K562 (cell line): ENCODE measurements around the gene SLC7A1. TPM values are rescaled to one million over a fixed set of nuclear protein-coding genes. Genes with fewer than 3 reads are reported as not detected.

ENCODE experiments used
- ATAC-seq: fragments of 200-7000 bp; cut with Tn5 transposase; 3 replicates; pipeline ENCODE4 v1.9.1; 2020; ENCODE audit warnings: moderate library complexity
- BruUV-seq: library from RNA; stranded (reverse); fragments of 400-500 nt; replicated peaks from 2 replicates; lab custom pipeline; 2021; lab: Mats Ljungman, UMichigan
- CTCF ChIA-PET: fragments of 300-600 bp; formaldehyde crosslinking; extraction: SDS; loops from one replicate; lab custom pipeline; 2021; ENCODE audit warnings: low intra/inter-chr PET ratio; lab: Yijun Ruan, JAX
- POLR2A ChIA-PET: fragments of 300-600, 350-650 bp; sonication (Branson Sonifier 250); formaldehyde crosslinking; extraction: SDS; loops from one replicate; lab custom pipeline; 2021; ENCODE audit warnings: antibody characterized with exemption, inconsistent platforms; lab: Yijun Ruan, JAX
- DNase-seq, 4 experiments: peaks; one replicate each; pipeline versions ENCODE4 v3.0.0 to v3.0.0-alpha.2; 2011 to 2018; ENCODE audit warnings: low spot score in 3 of 4, mixed read lengths in 3 of 4; ENCODE audit errors: extremely low read depth in 1 of 4
- FAIRE-seq: peaks from 2 replicates; lab custom pipeline; 2011; peaks lifted over from hg19 to GRCh38; lab: Jason Lieb, UNC
- H2AFZ ChIP-seq: 2 replicates; pipeline ENCODE4 v1.6.0; 2011; ENCODE audit warnings: low read depth, low read length, control low read depth, inconsistent platforms
- H3K27ac ChIP-seq: fragments of 200-600 bp; 3 replicates; pipeline ENCODE4 v1.8.0; 2011; ENCODE audit warnings: low read depth, mild to moderate bottlenecking, control low read depth, inconsistent platforms, low read length, moderate library complexity, mixed read lengths; ENCODE audit errors: extremely low read depth
- H3K27me3 ChIP-seq, 2 experiments: fragments of 300-600 bp in 1 of 2; 2 replicates in 1 of 2; 3 replicates in 1 of 2; pipeline versions ENCODE4 v1.6.0 to v1.8.0; 2011; ENCODE audit warnings: inconsistent platforms in 2 of 2, low read length in 2 of 2, mild to moderate bottlenecking in 1 of 2, mixed read lengths in 1 of 2, moderate library complexity in 1 of 2; ENCODE audit not compliant: control insufficient read depth in 2 of 2, insufficient read depth in 2 of 2
- H3K36me3 ChIP-seq: fragments of 300-600 bp; 3 replicates; pipeline ENCODE4 v1.8.0; 2011; ENCODE audit warnings: mild to moderate bottlenecking, low read length, inconsistent platforms; ENCODE audit not compliant: control insufficient read depth, insufficient read depth
- H3K4me1 ChIP-seq, 2 experiments: fragments of 200-600 bp in 1 of 2; replicated peaks in 1 of 2; 2 replicates in 1 of 2; 3 replicates in 1 of 2; pipeline versions ENCODE4 v1.5.1 to v1.8.0; 2011; ENCODE audit warnings: inconsistent platforms in 2 of 2, low read length in 2 of 2, mild to moderate bottlenecking in 1 of 2, mixed read lengths in 1 of 2, moderate library complexity in 1 of 2; ENCODE audit not compliant: control insufficient read depth in 2 of 2, insufficient read depth in 2 of 2
- H3K4me2 ChIP-seq: 2 replicates; pipeline ENCODE4 v1.6.1; 2011; ENCODE audit warnings: low read length, control low read depth, inconsistent platforms, mixed read lengths; ENCODE audit not compliant: insufficient read depth
- H3K4me3 ChIP-seq: fragments of 200-600 bp; sonication (generic), shearing (Covaris generic); 2 replicates; pipeline ENCODE4 v1.5.1; 2016; ENCODE audit warnings: control low read depth, inconsistent platforms
- H3K79me2 ChIP-seq: fragments of 200-600 bp; 3 replicates; pipeline ENCODE4 v1.8.0; 2011; ENCODE audit warnings: low read length, inconsistent platforms; ENCODE audit not compliant: control insufficient read depth, insufficient read depth
- H3K9ac ChIP-seq, 2 experiments: 2 replicates each; pipeline versions ENCODE4 v1.6.0 to v1.6.1; 2011; ENCODE audit warnings: low read depth in 2 of 2, low read length in 2 of 2, control low read depth in 1 of 2, inconsistent platforms in 1 of 2, mild to moderate bottlenecking in 1 of 2, mixed read lengths in 1 of 2; ENCODE audit not compliant: insufficient read depth in 1 of 2
- H3K9me1 ChIP-seq: one replicate; pipeline ENCODE4 v1.6.0; 2011; ENCODE audit warnings: inconsistent platforms, mild to moderate bottlenecking, low read length, moderate library complexity; ENCODE audit not compliant: control insufficient read depth, insufficient read depth
- H3K9me3 ChIP-seq: replicated peaks from 2 replicates; pipeline ENCODE4 v1.5.1; 2011; ENCODE audit warnings: low read depth, low read length, inconsistent platforms; ENCODE audit not compliant: control insufficient read depth, insufficient read depth
- H4K20me1 ChIP-seq: replicated peaks from 2 replicates; pipeline ENCODE4 v1.6.1; 2011; ENCODE audit warnings: low read length, inconsistent platforms, mixed read lengths; ENCODE audit not compliant: control insufficient read depth, insufficient read depth
- ARID1B ChIP-seq: fragments of 450-650 bp; IDR thresholded peaks from 2 replicates; pipeline ENCODE4 v1.6.1; 2016; ENCODE audit warnings: antibody characterized with exemption, mild to moderate bottlenecking, inconsistent platforms
- BACH1 ChIP-seq: fragments of 200-800 bp; sonication (Bioruptor generic); IDR thresholded peaks from 2 replicates; pipeline ENCODE4 v1.6.1; 2016; ENCODE audit warnings: missing genetic modification characterization, missing compliant biosample characterization
- CBX2 ChIP-seq: fragments of 200-600 bp; sonication (generic); IDR thresholded peaks from one replicate; pipeline ENCODE4 v1.6.1; 2012; ENCODE audit warnings: mild to moderate bottlenecking, low read length, inconsistent platforms; ENCODE audit not compliant: insufficient read depth, poor library complexity, severe bottlenecking
- FOXA1 ChIP-seq: fragments of 450-650 bp; IDR thresholded peaks from 2 replicates; pipeline ENCODE4 v1.6.1; 2016; ENCODE audit warnings: mild to moderate bottlenecking, borderline replicate concordance
- IFI16 ChIP-seq: fragments of 250-450 bp; sonication (Bioruptor Pico); IDR thresholded peaks from 2 replicates; pipeline ENCODE4 v2.1.2; 2022; ENCODE audit warnings: mild to moderate bottlenecking, inconsistent platforms
- MCM2 ChIP-seq: fragments of 450-650 bp; IDR thresholded peaks from 2 replicates; pipeline ENCODE4 v1.6.1; 2017; ENCODE audit warnings: low read depth, mild to moderate bottlenecking
- NCOR1 ChIP-seq: fragments of 450-650 bp; IDR thresholded peaks from 2 replicates; pipeline ENCODE4 v1.6.1; 2016; ENCODE audit warnings: mild to moderate bottlenecking, moderate library complexity
- NFIC ChIP-seq: fragments of 450-650 bp; IDR thresholded peaks from 2 replicates; pipeline ENCODE4 v1.6.1; 2017; ENCODE audit warnings: mild to moderate bottlenecking, inconsistent platforms
- NONO ChIP-seq, 2 experiments: fragments of 200-400 bp in 1 of 2; fragments of 450-650 bp in 1 of 2; formaldehyde crosslinking in 1 of 2; IDR thresholded peaks; 2 replicates each; pipeline ENCODE4 v1.6.1; 2017; ENCODE audit warnings: low read depth in 2 of 2, mild to moderate bottlenecking in 2 of 2, moderate library complexity in 2 of 2, low read length in 1 of 2
- PURB ChIP-seq: sonication (generic); formaldehyde crosslinking; IDR thresholded peaks from 2 replicates; pipeline ENCODE4 v1.9.0; 2021; ENCODE audit warnings: low read depth, mild to moderate bottlenecking, missing genetic modification reagents
- TAL1 ChIP-seq: fragments of 450-650 bp; IDR thresholded peaks from 2 replicates; pipeline ENCODE4 v1.6.1; 2016; ENCODE audit warnings: mild to moderate bottlenecking
- TCF3 ChIP-seq: sonication (generic); formaldehyde crosslinking; IDR thresholded peaks from 2 replicates; pipeline ENCODE4 v1.4.0; 2020; ENCODE audit warnings: mild to moderate bottlenecking, missing genetic modification reagents
- ZBTB8A ChIP-seq: fragments of 450-650 bp; IDR thresholded peaks from 2 replicates; pipeline ENCODE4 v1.6.1; 2018; ENCODE audit warnings: mild to moderate bottlenecking, moderate library complexity; ENCODE audit not compliant: partially characterized antibody
- ZNF707 ChIP-seq: fragments of 250-450 bp; sonication (Bioruptor Pico); conservative IDR thresholded peaks from 2 replicates; pipeline ENCODE4 v1.8.0; 2022; ENCODE audit warnings: inconsistent platforms, mild to moderate bottlenecking, moderate library complexity
- WGBS: fragments of 100-300 bp; shearing (Covaris generic); methylation state at CpG from one replicate; pipeline ENCODE4 v1.1.6; 2016; ENCODE audit warnings: low coverage, mixed read lengths; ENCODE audit not compliant: insufficient coverage; ENCODE audit errors: missing lambda C conversion rate; 5-methylcytosine and 5-hydroxymethylcytosine counted together
- in situ Hi-C: fragments of 300-500 bp; cut with MboI; formaldehyde crosslinking; loops from 4 replicates; pipeline ENCODE4 v1.15.0; 2018; ENCODE audit warnings: inconsistent platforms, mixed read lengths
- intact Hi-C: fragments of 100-400 bp; cut with micrococcal nuclease; formaldehyde crosslinking; loops from 2 replicates; pipeline ENCODE4 v1.14.2; 2022
- polyA plus RNA-seq, 8 experiments: library from polyadenylated mRNA; depleted of rRNA in 4 of 8; stranded (reverse) in 5 of 8; unstranded in 3 of 8; fragments of >200 nt; fragmentation: Nextera tagmentation in 2 of 8; fragmentation: Illumina TruSeq in 1 of 8; extraction: Ambion mirVana in 2 of 8; extraction: Trizol in 1 of 8; gene quantifications; 2 replicates each; pipeline versions ENCODE4 v1.2.1 to v1.2.3, GENCODE V29; 2011 to 2014; ENCODE audit warnings: inconsistent platforms in 1 of 8, missing spikeins in 1 of 8
- total RNA-seq, 7 experiments: library from RNA; depleted of rRNA in 6 of 7; stranded (reverse); fragments of >200 nt in 6 of 7; fragmentation: Illumina TruSeq in 2 of 7; extraction: Trizol in 2 of 7; gene quantifications; 2 replicates each; pipeline versions ENCODE4 v1.2.1 to v1.2.3, GENCODE V29; 2011 to 2021; ENCODE audit warnings: low replicate concordance in 1 of 7

Gene SLC7A1
- total and polyA plus RNA-seq, 9 of the 15 experiments (the other 6 are each of a cell fraction or from before 2014, with no cell fraction given) = 3.3 to 69.7 (median 10.8) TPM

- peaks cover 52% of the 10 kb centered on the region for H4K20me1 ChIP-seq
These were observed 16.4 kb downstream of the SLC7A1 start for GRCh38 chr13:29579094-29579493.

GRCh38 chr13:29578300-29579085 is 17.0 kb downstream of the SLC7A1 start:
- peaks cover 12% of the 10 kb centered on the region for H3K9me1 ChIP-seq
- no peaks in the 10 kb centered on the region for H3K27me3 ChIP-seq
- no peak overlapping the region; the same call in 1 of the 2 replicates for H3K4me2 ChIP-seq
- BruUV-seq = no TSS peak
- no peak overlapping the region for H3K27ac ChIP-seq
- CTCF ChIA-PET = no interaction called here
- POLR2A ChIA-PET = interaction anchor here (0.7 to 1.0 kb wide), 4 partner anchors 8 to 125 kb away, joined by 3 to 4 read pairs (median 3); no protein-coding TSS in a partner anchor
- ATAC-seq (peak; percentile 44), DNase-seq (peak; percentile 17 to 31 (median 22)), FAIRE-seq (peak; percentile 40)
- peaks cover 54% of the 10 kb centered on the region for H4K20me1 ChIP-seq
- H3K36me3 ChIP-seq = peaks cover 2% of the 10 kb centered on the region; the same call in 1 of the 3 replicates
- intact Hi-C loops (no loop called here), in situ Hi-C loops (no loop called here)
- peaks cover 96% of the 10 kb centered on the region for H3K79me2 ChIP-seq
- no peak overlapping the region for H2AFZ ChIP-seq
- no peak overlapping the region for H3K4me3 ChIP-seq
- H3K9ac ChIP-seq = peak overlapping the region in 1 of 2 experiments; percentile 9; a peak in 1 of 4 replicates
- WGBS = 46% methylated on average over 16 of the region's 18 CpGs
- H3K4me1 ChIP-seq = peaks cover 33 to 35% of the 10 kb centered on the region in 2 experiments; a peak in 4 of 5 replicates
- no peaks in the 10 kb centered on the region; the same call in 1 of the 2 replicates for H3K9me3 ChIP-seq
- TF ChIP-seq FOXA1 = no peak
- no peak for TF ChIP-seq ZNF707 (CRISPR knock-in tag)
- TF ChIP-seq ARID1B = peak; percentile 36; the same call in 1 of the 2 replicates
- TF ChIP-seq CBX2 = no peak
- no peak for TF ChIP-seq NONO (IDR thresholded peaks at IDR 0.05; ENCODE audit: low read depth in 2 of 2, low read length in 1 of 2)
- no peak for TF ChIP-seq MCM2
- peak; percentile 37; the same call in 1 of the 2 replicates for TF ChIP-seq TCF3 (CRISPR knock-in tag)
- peak; percentile 40; the same call in 1 of the 2 replicates for TF ChIP-seq NCOR1
- TF ChIP-seq NFIC = no peak
- TF ChIP-seq BACH1 (tag) = no peak
- no peak for TF ChIP-seq IFI16 (CRISPR knock-in tag)
- peak; percentile 45; the same call in 1 of the 2 replicates for TF ChIP-seq TAL1

More at GRCh38 chr13:29579094-29579493, 16.4 kb downstream of the SLC7A1 start:
- Histone ChIP-seq H3K9me1 (peaks cover 12% of the 10 kb centered on the region), H3K27ac (no peak overlapping the region), H3K9ac (no peak overlapping the region; a peak in 1 of 4 replicates), H3K27me3 (no peaks in the 10 kb centered on the region), H3K4me1 (peaks cover 34 to 38% of the 10 kb centered on the region in 2 experiments; a peak in 4 of 5 replicates), H3K79me2 (peaks cover 96% of the 10 kb centered on the region), H3K36me3 (peaks cover 2% of the 10 kb centered on the region; the same call in 1 of the 3 replicates), H3K4me3 (no peak overlapping the region), H2AFZ (no peak overlapping the region), H3K4me2 (no peak overlapping the region), H3K9me3 (no peaks in the 10 kb centered on the region; the same call in 1 of the 2 replicates)
- in situ Hi-C loops = no loop called here
- DNase-seq (no peak), ATAC-seq (no peak), FAIRE-seq (no peak)
- TF ChIP-seq ZBTB8A (no peak), PURB (CRISPR knock-in tag) (no peak)
- 63% methylated on average over 2 of the region's 8 CpGs for WGBS
- CTCF ChIA-PET = no interaction called here
- no TSS peak for BruUV-seq
- intact Hi-C loops = no loop called here
- POLR2A ChIA-PET = interaction anchor here (0.8 kb wide), 1 partner anchor 8 kb away, joined by 3 read pairs; no protein-coding TSS in a partner anchor
